GM12872 (cell line): ENCODE results near the gene OBSCN.

Experiments used
- CTCF ChIP-seq: IDR thresholded peaks from 3 replicates; pipeline ENCODE4 v1.5.1; 2011; ENCODE audit warnings: low read depth, mild to moderate bottlenecking, low read length, moderate library complexity; ENCODE audit not compliant: insufficient read depth

Gene OBSCN

GRCh38 chr1:228174482-228175315 is 33.1 kb upstream of the OBSCN start:
- TF ChIP-seq CTCF: no peak

GRCh38 chr1:228175316-228176023 is 32.4 kb upstream of the OBSCN start:
- no peak for TF ChIP-seq CTCF

GRCh38 chr1:228176024-228176395 is 31.8 kb upstream of the OBSCN start:
- TF ChIP-seq CTCF: no peak

GRCh38 chr1:228176461-228177182 is 31.2 kb upstream of the OBSCN start:
- no peak for TF ChIP-seq CTCF

- no peak for TF ChIP-seq CTCF
Measured at GRCh38 chr1:228177183-228177475, 30.7 kb upstream of the OBSCN start.

- TF ChIP-seq CTCF: no peak
Measured at GRCh38 chr1:228177721-228178710, 29.8 kb upstream of the OBSCN start.
